Frontal cortex (tissue), 4 donors: ENCODE measurements around the gene TARBP1. TPM values are rescaled to one million over a fixed set of nuclear protein-coding genes. Genes with fewer than 3 reads are reported as not detected.
"Not testable (repeated sequence)": the region's sequence is repeated elsewhere in the genome, so short reads cannot be mapped to it uniquely, and the experiment has no call there.

Experiments used
- DNase-seq, 2 donors: peaks; one replicate each; pipeline ENCODE4 v3.0.0; 2012; ENCODE audit warnings: low spot score in 2 of 2
- FAIRE-seq: peaks from 2 replicates; lab custom pipeline; 2012; peaks lifted over from hg19 to GRCh38; lab: Jason Lieb, UNC
- total RNA-seq: library from RNA; depleted of rRNA; stranded (reverse); fragments of >200 nt; gene quantifications from one replicate; pipeline ENCODE4 v1.2.3, GENCODE V29; 2014
- donor health status: control.
- donor health status: control.
- donor health status: control.

Gene TARBP1
- total RNA-seq, 1 donor from 2014 or later: 63.2 TPM

DNA sequence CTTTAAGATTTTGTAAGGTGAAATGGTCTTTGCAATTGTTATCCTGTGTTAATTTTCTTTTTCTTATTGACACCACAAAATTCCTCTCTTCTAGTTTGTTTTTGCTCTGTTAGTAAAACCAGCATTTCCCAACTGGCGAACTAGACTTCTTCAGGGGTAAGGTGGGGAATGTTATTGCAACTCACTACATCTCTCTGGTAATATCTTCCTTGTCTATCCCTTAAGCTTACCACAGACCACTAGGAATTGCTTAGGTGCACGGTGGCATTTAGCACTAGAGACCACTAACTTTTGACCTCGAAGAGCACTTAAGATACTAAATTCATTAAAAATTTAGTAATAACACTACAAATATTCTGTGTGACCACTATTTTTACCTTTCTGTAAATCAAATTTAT, 109.9 kb downstream of the TARBP1 start:
- DNase-seq: no peak
- FAIRE-seq: no peak

- no peak for FAIRE-seq
Observed at GRCh38 chr1:234368320-234369032, 110.5 kb downstream of the TARBP1 start.

GRCh38 chr1:234362558-234362957, 116.4 kb downstream of the TARBP1 start:
- FAIRE-seq (no peak), DNase-seq (no peak)

More at GRCh38 chr1:234368320-234369032, 110.5 kb downstream of the TARBP1 start:
- no peak for DNase-seq

GRCh38 chr1:234361102-234361603, 117.8 kb downstream of the TARBP1 start:
- FAIRE-seq (no peak), DNase-seq (no peak)

DNA sequence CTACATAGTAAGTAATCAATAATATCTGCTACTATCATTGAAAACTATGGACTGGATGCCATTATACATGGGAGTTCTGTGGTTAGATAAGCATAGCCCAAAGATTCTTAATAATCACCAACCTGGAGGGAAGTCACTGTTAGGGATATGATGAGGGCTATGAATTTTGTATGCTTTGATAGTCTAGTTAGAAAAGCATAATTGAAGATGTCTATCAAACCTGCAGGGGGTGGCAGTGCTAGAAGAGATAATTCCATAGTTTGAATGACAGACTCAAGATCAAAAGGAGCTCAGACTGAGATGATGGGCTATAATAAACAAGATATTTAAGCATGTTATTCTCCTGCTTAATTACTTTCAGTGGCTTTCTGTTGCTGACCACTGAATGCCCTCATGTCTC, 121.1 kb downstream of the TARBP1 start:
- DNase-seq (no peak), FAIRE-seq (no peak)

DNA sequence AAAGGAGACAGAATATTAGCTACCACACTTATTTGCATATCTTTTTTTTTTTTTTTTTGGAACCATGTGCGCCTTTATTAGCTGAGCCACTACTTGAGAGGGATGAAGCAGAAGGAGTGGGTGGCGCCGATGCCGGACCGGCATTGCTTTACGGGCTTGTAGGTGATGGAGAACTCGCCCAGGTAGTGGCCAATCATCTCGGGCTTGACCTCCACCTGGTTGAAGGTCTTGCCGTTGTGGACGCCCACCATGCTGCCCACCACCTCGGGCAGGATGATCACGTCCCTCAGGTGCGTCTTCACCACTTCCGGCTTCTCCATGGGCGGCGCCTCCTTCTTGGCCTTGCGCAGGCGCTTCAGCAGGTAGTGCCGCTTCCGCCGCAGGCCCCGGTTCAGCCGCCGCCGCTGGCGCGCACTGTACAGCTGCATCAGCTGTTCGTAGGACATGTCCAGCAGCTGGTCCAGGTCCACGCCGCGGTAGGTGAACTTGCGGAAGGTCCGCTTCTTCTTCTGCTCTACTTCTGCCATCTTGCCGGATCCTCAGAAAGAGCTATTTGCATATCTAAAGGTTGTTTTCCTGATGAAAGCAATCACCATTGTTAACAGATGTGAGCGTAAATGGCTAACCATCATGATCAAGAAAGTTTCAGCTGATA, 122.2 kb downstream of the TARBP1 start:
- not testable (repeated sequence) for DNase-seq, FAIRE-seq

GRCh38 chr1:234355782-234356510, 123.0 kb downstream of the TARBP1 start:
- no peak for DNase-seq
- no peak for FAIRE-seq

GRCh38 chr1:234348964-234349363, 130.0 kb downstream of the TARBP1 start:
- DNase-seq: no peak
- no peak for FAIRE-seq

DNA sequence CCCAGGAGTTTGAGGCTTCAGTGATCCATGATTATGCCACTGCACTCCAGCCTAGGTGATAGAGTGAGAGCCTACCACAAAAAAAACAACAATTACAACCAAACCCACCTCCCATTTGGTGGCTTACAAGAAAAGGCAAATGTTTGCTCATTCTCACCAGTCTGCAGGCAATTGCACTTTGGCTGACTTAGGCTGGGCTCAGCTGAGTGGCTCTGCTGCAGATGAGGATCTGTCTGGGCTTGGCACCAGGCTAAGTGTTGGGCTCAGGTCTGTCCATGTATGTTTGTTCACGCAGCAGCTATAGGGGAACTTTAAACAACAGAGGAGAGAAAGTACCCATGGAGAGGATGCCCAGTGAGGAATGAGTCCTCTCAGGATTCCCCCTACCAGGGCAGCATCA, 133.7 kb downstream of the TARBP1 start:
- DNase-seq (no peak), FAIRE-seq (no peak)

GRCh38 chr1:234342774-234343173, 136.2 kb downstream of the TARBP1 start:
- DNase-seq (no peak), FAIRE-seq (no peak)

Other genes with a start within 250 kb of the TARBP1 start
- gene COA6, start 105.7 kb downstream of the TARBP1 start, total RNA-seq: 14.3 TPM
- 97.0 TPM for gene IRF2BP2, start 131.0 kb upstream of the TARBP1 start, total RNA-seq